ENCODE data around the gene DTX4.

DTX4 gene

DNA sequence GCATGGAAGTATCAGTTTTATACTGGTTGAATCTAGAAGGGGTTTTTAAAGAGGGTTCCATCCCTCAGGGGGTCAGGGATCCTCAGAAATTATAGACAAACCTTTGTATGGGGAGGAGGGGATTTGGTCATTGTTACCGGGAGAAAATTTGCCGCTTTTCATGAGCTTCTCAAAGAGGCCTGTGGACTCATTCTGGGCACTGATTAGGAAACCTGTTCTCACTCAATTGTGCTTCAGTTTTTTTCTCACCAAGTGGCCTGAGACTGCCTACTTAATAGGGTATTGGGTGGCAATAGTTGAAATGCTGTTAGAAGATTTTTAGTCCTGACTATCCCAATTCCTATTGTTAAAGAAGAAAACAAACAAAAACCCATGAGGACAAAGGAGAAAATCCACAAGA lies 26.8 kb downstream of the DTX4 start:
- peaks cover 55% of the 10 kb centered on the region for H3K4me1 ChIP-seq
- H3K27me3 ChIP-seq = no peaks in the 10 kb centered on the region
- peaks cover 31% of the 10 kb centered on the region for H3K36me3 ChIP-seq
- H3K9ac ChIP-seq = no peak overlapping the region
- H4K20me1 ChIP-seq = no peaks in the 10 kb centered on the region
- peak overlapping the region; percentile 76 for H3K4me2 ChIP-seq
- H3K9me3 ChIP-seq = peaks cover 8% of the 10 kb centered on the region; the same call in 1 of the 2 replicates
- H3K27ac ChIP-seq = no peak overlapping the region
- no peak for TF ChIP-seq Cebpa-rat (IDR thresholded peaks at IDR 0.05)
- no peak overlapping the region for H3K4me3 ChIP-seq

- Histone ChIP-seq H3K36me3 (peaks cover 28% of the 10 kb centered on the region), H3K9me3 (peaks cover 8% of the 10 kb centered on the region; the same call in 1 of the 2 replicates), H3K4me3 (no peak overlapping the region), H3K9ac (no peak overlapping the region), H3K27me3 (no peaks in the 10 kb centered on the region), H3K27ac (no peak overlapping the region), H3K4me1 (peaks cover 55% of the 10 kb centered on the region), H4K20me1 (no peaks in the 10 kb centered on the region), H3K4me2 (peak overlapping the region; percentile 76)
- no peak for TF ChIP-seq Cebpa-rat (IDR thresholded peaks at IDR 0.05)
Observed at GRCh38 chr11:59199546-59200422, 27.9 kb downstream of the DTX4 start.

GRCh38 chr11:59200423-59200746 lies 28.5 kb downstream of the DTX4 start:
- H3K9ac ChIP-seq = no peak overlapping the region
- no peak for TF ChIP-seq Cebpa-rat (IDR thresholded peaks at IDR 0.05)
- no peak overlapping the region for H3K4me3 ChIP-seq
- H3K27me3 ChIP-seq = no peaks in the 10 kb centered on the region
- H3K36me3 ChIP-seq = peaks cover 28% of the 10 kb centered on the region
- H3K4me1 ChIP-seq = peaks cover 55% of the 10 kb centered on the region
- no peak overlapping the region for H3K27ac ChIP-seq
- peak overlapping the region; percentile 76 for H3K4me2 ChIP-seq
- H4K20me1 ChIP-seq = no peaks in the 10 kb centered on the region
- peaks cover 8% of the 10 kb centered on the region; the same call in 1 of the 2 replicates for H3K9me3 ChIP-seq

- Histone ChIP-seq H4K20me1 (no peaks in the 10 kb centered on the region), H3K27me3 (no peaks in the 10 kb centered on the region), H3K36me3 (peaks cover 29% of the 10 kb centered on the region), H3K4me1 (peaks cover 48% of the 10 kb centered on the region), H3K9ac (no peak overlapping the region), H3K27ac (no peak overlapping the region), H3K9me3 (peaks cover 7% of the 10 kb centered on the region; the same call in 1 of the 2 replicates), H3K4me3 (no peak overlapping the region), H3K4me2 (peak overlapping the region; percentile 76)
- TF ChIP-seq Cebpa-rat (IDR thresholded peaks at IDR 0.05) = no peak
Observed at GRCh38 chr11:59201353-59201752, 29.4 kb downstream of the DTX4 start.

DNA sequence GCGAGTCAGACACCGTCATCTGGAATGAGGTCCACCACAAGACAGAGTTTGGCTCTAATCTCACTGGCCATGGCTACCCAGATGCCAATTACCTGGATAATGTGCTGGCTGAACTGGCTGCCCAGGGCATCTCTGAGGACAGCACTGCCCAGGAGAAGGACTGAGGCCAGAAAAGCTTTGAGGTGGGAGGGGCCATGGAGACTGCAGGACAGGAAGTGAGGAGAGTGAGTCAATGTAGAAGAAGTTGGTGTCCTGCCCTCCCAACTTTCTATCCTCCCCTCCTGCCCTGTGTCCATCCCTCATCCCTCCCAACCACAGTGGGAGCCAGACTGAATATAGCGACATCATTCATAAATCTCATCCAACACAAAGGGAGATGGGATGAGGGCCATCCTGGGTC lies 32.8 kb downstream of the DTX4 start:
- peaks cover 37% of the 10 kb centered on the region for H3K4me1 ChIP-seq
- H3K4me3 ChIP-seq = no peak overlapping the region
- peaks cover 22% of the 10 kb centered on the region; the same call in 1 of the 2 replicates for H3K36me3 ChIP-seq
- no peaks in the 10 kb centered on the region for H3K27me3 ChIP-seq
- no peak overlapping the region for H3K9ac ChIP-seq
- H3K9me3 ChIP-seq = no peaks in the 10 kb centered on the region
- H4K20me1 ChIP-seq = no peaks in the 10 kb centered on the region
- no peak for TF ChIP-seq Cebpa-rat (IDR thresholded peaks at IDR 0.05)
- no peak overlapping the region for H3K27ac ChIP-seq
- no peak overlapping the region for H3K4me2 ChIP-seq

DNA sequence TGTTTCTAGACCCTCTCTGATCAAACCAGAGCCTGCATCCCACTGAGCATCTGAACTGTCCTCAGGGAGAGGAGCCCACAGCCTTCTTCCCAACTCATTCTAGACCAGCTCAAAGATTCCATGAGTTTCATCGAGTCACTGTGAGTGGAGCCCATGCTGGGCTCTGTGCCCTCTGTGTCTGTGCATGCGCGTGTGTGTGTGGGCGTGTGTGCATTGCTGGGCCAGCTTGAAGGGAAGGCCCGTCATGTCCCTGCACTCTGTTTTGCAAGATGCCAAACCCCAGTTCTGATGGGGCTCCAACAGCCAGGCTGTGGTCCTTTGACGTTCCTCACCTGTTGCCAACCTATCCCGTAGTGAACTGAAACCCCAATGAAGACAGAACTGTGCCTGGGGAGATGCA lies 33.7 kb downstream of the DTX4 start:
- Histone ChIP-seq H3K27me3 (no peaks in the 10 kb centered on the region), H3K4me3 (no peak overlapping the region), H3K4me2 (no peak overlapping the region), H3K27ac (no peak overlapping the region), H4K20me1 (no peaks in the 10 kb centered on the region), H3K9ac (no peak overlapping the region), H3K9me3 (no peaks in the 10 kb centered on the region), H3K36me3 (peaks cover 22% of the 10 kb centered on the region; the same call in 1 of the 2 replicates), H3K4me1 (peaks cover 28% of the 10 kb centered on the region)
- no peak for TF ChIP-seq Cebpa-rat (IDR thresholded peaks at IDR 0.05)

- no peak overlapping the region for H3K9ac ChIP-seq
- H3K27ac ChIP-seq = no peak overlapping the region
- peaks cover 19% of the 10 kb centered on the region for H3K4me1 ChIP-seq
- no peaks in the 10 kb centered on the region for H3K9me3 ChIP-seq
- H4K20me1 ChIP-seq = no peaks in the 10 kb centered on the region
- H3K27me3 ChIP-seq = no peaks in the 10 kb centered on the region
- H3K36me3 ChIP-seq = peaks cover 17% of the 10 kb centered on the region; the same call in 1 of the 2 replicates
- TF ChIP-seq Cebpa-rat (IDR thresholded peaks at IDR 0.05) = no peak
- peak overlapping the region; percentile 47; the same call in 1 of the 2 replicates for H3K4me2 ChIP-seq
- H3K4me3 ChIP-seq = no peak overlapping the region
Observed at GRCh38 chr11:59206635-59207034, 34.7 kb downstream of the DTX4 start.

- Histone ChIP-seq H3K9me3 (no peaks in the 10 kb centered on the region), H3K4me1 (peaks cover 29% of the 10 kb centered on the region), H3K27ac (no peak overlapping the region), H4K20me1 (no peaks in the 10 kb centered on the region), H3K4me3 (no peak overlapping the region), H3K4me2 (peak overlapping the region; percentile 47), H3K9ac (no peak overlapping the region), H3K27me3 (no peaks in the 10 kb centered on the region), H3K36me3 (peaks cover 16% of the 10 kb centered on the region; the same call in 1 of the 2 replicates)
- no peak for TF ChIP-seq Cebpa-rat (IDR thresholded peaks at IDR 0.05)
Observed at GRCh38 chr11:59207988-59208451, 36.1 kb downstream of the DTX4 start.

GRCh38 chr11:59208956-59209355 lies 37.0 kb downstream of the DTX4 start:
- Histone ChIP-seq H3K36me3 (peaks cover 16% of the 10 kb centered on the region; the same call in 1 of the 2 replicates), H3K9ac (no peak overlapping the region), H3K4me3 (no peak overlapping the region), H3K4me1 (peaks cover 34% of the 10 kb centered on the region), H3K27ac (no peak overlapping the region), H3K27me3 (no peaks in the 10 kb centered on the region), H3K9me3 (no peaks in the 10 kb centered on the region), H3K4me2 (no peak overlapping the region), H4K20me1 (no peaks in the 10 kb centered on the region)
- no peak for TF ChIP-seq Cebpa-rat (IDR thresholded peaks at IDR 0.05)

- Histone ChIP-seq H3K27me3 (no peaks in the 10 kb centered on the region), H3K36me3 (no peaks in the 10 kb centered on the region), H3K9ac (no peak overlapping the region), H3K27ac (no peak overlapping the region), H3K4me2 (peak overlapping the region; percentile 67), H4K20me1 (no peaks in the 10 kb centered on the region), H3K9me3 (no peaks in the 10 kb centered on the region), H3K4me1 (peaks cover 48% of the 10 kb centered on the region), H3K4me3 (peak overlapping the region; percentile 34; the same call in 1 of the 2 replicates)
- no peak for TF ChIP-seq Cebpa-rat (IDR thresholded peaks at IDR 0.05)
Observed at GRCh38 chr11:59212222-59212621, 40.3 kb downstream of the DTX4 start.
